Measurements from ENCODE around the gene ALG12.

Gene ALG12

GRCh38 chr22:49887064-49887451 lies 31.2 kb downstream of the ALG12 start:
- no peak for DNase-seq (ENCODE audit: low spot score)

- DNase-seq (ENCODE audit: low spot score) = no peak
These were observed 31.7 kb downstream of the ALG12 start for GRCh38 chr22:49886346-49887063.

GRCh38 chr22:49885881-49886280 lies 32.4 kb downstream of the ALG12 start:
- DNase-seq (ENCODE audit: low spot score) = no peak

GRCh38 chr22:49885281-49885680 lies 33.0 kb downstream of the ALG12 start:
- DNase-seq (ENCODE audit: low spot score) = no peak

GRCh38 chr22:49884503-49885260 lies 33.6 kb downstream of the ALG12 start:
- no peak for DNase-seq (ENCODE audit: low spot score)

GRCh38 chr22:49884075-49884474 lies 34.2 kb downstream of the ALG12 start:
- no peak for DNase-seq (ENCODE audit: low spot score)

GRCh38 chr22:49883294-49883640 lies 35.0 kb downstream of the ALG12 start:
- no peak for DNase-seq (ENCODE audit: low spot score)

- DNase-seq (ENCODE audit: low spot score) = no peak
These were observed 35.5 kb downstream of the ALG12 start for GRCh38 chr22:49882519-49883293.

GRCh38 chr22:49881856-49882255 lies 36.4 kb downstream of the ALG12 start:
- DNase-seq (ENCODE audit: low spot score) = no peak

- no peak for DNase-seq (ENCODE audit: low spot score)
These were observed 38.0 kb downstream of the ALG12 start for GRCh38 chr22:49880281-49880680.

GRCh38 chr22:49879871-49880270 lies 38.4 kb downstream of the ALG12 start:
- DNase-seq (ENCODE audit: low spot score) = no peak

- DNase-seq (ENCODE audit: low spot score) = no peak
These were observed 40.0 kb downstream of the ALG12 start for GRCh38 chr22:49878206-49878605.

GRCh38 chr22:49877642-49878041 lies 40.6 kb downstream of the ALG12 start:
- DNase-seq (ENCODE audit: low spot score) = no peak

GRCh38 chr22:49873228-49873940 lies 44.9 kb downstream of the ALG12 start:
- no peak for DNase-seq (ENCODE audit: low spot score)

GRCh38 chr22:49872347-49872746 lies 45.9 kb downstream of the ALG12 start:
- DNase-seq (ENCODE audit: low spot score) = no peak

GRCh38 chr22:49871482-49871881 lies 46.8 kb downstream of the ALG12 start:
- DNase-seq (ENCODE audit: low spot score) = no peak

GRCh38 chr22:49869845-49870712 lies 48.2 kb downstream of the ALG12 start:
- DNase-seq (ENCODE audit: low spot score) = no peak

- no peak for DNase-seq (ENCODE audit: low spot score)
These were observed 49.0 kb downstream of the ALG12 start for GRCh38 chr22:49869086-49869830.

- no peak for DNase-seq (ENCODE audit: low spot score)
These were observed 50.7 kb downstream of the ALG12 start for GRCh38 chr22:49867303-49868265.

All from LoVo (cell line).